NCI-H2107 (cell line): ENCODE data around the gene PLIN5.
"Not testable (repeated sequence)": the region's sequence is repeated elsewhere in the genome, so short reads cannot be mapped to it uniquely, and the experiment has no call there.

ENCODE experiments used
- DNase-seq: peaks from one replicate; lab custom pipeline; 2025; lab: John Stamatoyannopoulos, UW

The PLIN5 gene

GRCh38 chr19:4567584-4568071, 32.6 kb upstream of the PLIN5 start:
- no peak for DNase-seq

- DNase-seq = no peak
Observed at GRCh38 chr19:4566402-4567051, 31.5 kb upstream of the PLIN5 start.

DNA sequence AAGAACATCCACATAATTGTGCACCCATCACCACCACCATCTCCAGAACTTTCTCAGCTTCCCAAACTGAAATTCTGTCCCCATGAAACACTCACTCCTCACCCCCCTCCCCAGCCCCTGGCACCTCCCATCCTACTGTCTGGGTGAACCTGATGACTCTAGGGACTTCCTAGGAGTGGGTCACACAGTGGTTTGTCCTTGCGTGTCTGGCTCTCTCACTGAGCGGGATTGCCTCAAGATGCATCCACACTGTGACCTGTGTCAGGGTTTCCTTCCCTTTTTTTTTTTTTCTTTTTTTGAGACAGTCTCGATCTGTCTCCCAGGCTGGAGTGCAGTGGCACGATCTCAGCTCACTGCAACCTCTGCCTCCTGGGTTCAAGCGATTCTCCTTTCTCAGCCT, 28.5 kb upstream of the PLIN5 start:
- DNase-seq = not testable (repeated sequence)

- not testable (repeated sequence) for DNase-seq
Observed at GRCh38 chr19:4562085-4562484, 27.1 kb upstream of the PLIN5 start.

- no peak for DNase-seq
Observed at GRCh38 chr19:4559569-4559968, 24.5 kb upstream of the PLIN5 start, which contains the start of gene SEMA6B. SEMA6B (minus strand) TSS chr19:4559684; CDS start chr19:4558457, 1,227 bp downstream.

DNA sequence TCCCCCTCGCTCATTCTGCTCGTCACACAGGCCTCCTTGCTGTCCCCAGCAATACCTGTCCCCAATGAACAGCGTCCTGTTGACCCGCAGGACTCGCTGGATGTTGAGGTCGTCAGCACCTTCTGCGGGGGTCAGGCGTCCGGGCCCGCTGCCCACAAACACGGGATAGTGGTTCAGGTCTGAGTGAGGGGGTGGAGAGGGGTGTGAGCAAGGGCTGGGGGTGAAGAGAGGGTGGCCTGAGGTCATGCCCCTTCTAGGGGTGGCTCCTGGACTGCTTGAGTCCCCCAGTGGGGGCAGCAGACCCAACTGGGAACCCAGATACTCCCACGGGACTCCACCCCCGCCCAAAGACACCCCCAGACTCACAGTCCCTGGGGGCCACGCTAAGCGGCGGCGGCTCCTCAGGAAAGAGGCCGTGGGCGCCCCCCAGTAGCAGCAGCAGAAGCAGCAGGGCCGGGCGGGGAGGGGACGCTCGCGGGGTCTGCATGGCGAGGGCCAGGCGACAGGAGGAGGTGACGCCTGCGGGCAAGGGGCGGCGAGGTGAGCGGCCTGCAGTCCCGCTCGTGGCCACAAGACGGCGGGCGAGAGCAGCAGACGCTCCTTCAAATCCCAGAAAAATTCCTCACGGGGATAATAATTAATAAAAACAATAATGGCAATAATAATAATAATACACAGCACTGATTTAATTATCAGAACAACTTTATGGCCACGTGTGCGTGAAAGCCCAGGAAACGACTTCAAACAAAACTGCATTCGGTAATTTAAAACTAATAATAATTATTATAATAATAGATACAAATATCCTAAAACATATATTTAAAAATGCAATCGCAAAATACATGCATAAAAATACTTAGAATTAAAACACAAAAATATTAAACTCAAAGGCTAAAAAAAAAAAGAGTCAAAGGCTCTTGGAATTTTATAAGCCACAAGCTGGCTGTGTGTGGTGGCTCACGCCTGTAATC, 23.2 kb upstream of the PLIN5 start:
- no peak for DNase-seq

DNA sequence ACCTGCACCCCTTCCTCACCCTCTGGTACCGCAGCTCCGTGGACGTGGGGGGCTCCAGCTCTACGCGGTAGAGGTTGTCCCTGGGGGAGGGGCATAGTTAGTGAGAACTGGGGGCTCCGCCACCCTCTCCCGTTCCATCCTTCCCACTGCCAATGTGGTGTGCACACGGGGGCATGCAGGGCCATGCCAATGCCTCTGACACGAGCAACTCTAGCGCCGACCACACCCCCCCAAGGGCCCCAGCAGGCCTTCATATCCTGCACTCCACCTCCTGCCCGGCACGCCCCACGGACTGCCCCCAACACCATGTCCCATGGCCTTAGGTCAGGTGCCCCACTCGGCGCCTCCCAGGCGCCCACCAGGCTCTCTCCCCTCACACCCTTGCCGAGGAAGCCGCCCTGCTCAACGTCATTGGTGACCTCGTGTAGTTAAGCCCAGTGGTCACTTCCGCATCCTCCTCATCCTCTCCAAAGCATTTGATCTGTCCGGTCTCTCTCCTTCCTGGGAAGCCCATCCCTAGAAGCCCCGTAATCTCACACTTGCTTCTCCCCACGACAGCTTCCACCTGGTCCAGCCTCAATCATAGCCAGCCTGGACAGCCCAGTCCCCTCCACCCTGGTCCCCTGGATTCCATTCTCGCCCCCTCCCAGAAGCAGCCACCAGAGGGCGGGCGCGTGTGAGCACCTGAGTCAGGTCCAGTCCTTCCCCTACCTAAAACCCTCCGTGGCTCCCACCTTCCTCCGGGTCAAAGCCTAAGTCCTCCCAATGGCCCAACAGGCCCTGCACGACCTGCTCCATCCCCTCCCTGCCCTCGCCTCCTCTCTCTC, 22.3 kb upstream of the PLIN5 start:
- DNase-seq = no peak

DNA sequence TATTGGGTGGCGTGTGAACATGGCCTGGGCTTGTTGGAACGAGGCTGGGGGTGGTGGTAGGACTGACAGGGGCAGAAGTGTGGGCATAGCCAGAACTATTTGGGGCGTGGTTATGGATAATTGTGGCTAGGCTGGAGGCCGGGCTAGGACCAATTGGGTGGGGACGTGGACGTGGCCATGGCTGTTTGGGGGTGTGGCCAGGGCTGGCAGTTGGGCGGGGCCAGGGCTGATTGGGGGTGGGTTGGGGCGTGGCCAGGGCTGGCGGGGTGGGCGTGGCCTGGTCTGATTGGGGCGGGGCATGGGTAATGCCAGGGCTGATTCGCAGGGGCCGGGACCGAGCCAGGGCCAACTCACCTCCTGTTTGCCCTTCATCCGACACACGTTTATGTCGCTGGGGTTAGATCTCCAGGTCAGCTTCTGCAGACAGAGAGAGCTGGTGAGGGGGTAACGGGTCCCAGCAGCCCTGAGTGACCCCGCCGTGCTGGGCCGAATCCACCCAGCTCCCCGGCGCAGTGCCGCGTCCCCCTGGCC, 21.6 kb upstream of the PLIN5 start:
- no peak for DNase-seq

DNA sequence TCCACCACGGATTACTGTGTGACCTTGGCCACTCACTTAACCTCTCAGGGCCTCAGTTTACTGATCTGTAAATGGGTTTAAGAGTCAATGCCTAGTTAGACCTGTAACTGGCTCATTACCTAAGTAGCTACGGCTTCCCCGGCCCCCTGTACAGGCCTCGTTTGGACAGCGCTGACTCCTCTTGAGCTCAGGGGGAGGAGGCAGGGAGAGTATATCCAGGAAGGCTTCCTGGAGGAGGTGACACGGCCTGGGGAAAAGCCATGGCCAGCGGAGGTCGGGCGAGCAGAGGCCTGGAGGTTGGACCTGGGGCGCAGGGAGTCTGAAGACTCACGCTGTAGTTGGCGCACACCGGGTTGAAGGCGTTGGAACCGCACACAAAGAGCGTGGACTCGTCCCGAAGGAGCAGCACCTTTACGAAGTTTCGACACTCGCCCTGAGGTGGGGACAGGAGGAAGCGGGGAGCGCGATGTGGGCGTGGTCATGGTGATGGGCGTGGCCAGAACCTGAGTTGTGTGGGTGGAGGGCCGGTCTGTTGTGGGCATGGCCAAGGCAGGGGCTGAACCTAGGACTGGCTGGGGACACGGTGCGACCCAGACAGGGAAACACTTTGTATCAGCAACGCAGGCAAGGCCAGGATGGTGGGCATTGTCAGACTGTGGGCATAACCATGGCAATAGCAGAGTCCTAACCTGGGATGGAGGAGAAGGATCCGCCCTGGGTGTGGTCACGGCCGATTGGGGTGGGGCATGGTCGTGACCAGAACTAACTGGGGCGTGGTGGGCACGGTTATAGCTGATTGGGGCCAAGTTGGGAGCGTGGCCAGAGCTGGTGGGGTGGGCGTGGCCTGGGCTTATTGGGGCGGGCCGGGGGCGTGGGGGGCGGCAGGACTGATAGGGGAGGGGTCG, 20.9 kb upstream of the PLIN5 start:
- DNase-seq = no peak

DNA sequence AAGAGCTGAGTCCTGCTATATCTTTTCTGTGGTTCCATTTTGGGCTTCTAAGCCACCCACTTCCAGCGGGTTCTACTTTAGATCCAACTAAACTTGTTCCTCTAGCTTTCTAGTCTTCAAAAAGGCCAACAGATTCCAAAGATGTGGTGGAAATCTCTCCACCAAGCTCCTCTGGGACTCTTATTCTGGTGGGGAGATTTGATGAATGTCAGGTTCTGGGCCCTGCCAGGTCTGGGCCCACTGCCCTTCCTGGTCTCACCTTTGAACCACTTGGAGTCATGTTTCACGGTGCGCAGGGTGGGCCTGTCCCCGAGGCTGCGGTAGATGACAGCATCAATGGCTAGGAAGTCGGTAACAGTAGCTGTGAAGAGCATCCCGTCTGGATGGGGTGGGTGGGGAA, 19.7 kb upstream of the PLIN5 start:
- no peak for DNase-seq

- no peak for DNase-seq
Observed at GRCh38 chr19:4553775-4554174, 18.8 kb upstream of the PLIN5 start.

GRCh38 chr19:4553092-4553695, 18.2 kb upstream of the PLIN5 start:
- DNase-seq = no peak

GRCh38 chr19:4552525-4552819, 17.4 kb upstream of the PLIN5 start:
- no peak for DNase-seq

DNA sequence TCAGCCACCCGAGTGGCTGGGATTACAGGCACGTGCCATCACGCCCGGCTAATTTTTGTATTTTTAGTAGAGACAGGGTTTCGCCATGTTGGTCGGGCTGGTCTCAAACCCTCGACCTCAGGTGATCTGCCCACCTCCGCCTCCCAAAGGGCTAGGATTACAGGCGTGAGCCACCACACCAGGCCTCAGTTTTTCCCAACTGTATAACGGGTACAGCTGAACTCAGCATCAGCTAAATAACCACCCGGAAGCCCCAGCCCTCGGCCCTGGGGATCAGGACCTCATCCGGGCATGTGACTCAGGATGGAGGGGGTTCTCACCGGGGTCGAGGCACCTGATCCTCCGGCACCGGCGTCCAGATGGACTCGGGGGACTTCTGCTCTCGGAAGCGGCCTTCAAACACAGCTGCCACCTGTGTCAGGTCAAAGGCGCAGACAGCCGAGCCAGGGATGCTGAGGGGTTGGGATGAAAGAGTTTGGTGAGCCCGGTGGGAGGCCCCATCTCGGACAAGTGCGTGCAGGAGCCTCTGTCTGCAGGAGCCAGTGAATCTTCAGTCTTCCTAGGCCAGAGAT, 15.5 kb upstream of the PLIN5 start:
- no peak for DNase-seq

DNA sequence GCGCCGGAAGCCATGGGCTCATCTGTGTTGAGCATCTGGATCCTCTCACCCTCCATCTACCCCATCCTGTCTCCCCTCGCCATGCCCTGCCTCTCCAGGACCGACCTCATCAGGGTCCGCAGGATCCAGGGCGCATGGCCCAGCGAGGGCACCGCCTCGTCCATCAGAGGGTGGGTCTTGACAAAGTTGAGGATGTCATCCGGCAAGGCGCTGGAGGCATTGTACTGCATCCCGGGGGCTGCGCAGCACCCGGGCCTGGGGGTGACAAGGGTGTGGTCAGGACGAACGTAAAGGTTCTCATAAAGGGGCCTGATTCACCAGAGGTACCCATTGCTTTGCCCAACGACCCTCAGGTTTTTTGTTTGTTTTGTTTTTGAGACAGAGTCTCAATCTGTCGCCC, 15.0 kb upstream of the PLIN5 start:
- no peak for DNase-seq

DNA sequence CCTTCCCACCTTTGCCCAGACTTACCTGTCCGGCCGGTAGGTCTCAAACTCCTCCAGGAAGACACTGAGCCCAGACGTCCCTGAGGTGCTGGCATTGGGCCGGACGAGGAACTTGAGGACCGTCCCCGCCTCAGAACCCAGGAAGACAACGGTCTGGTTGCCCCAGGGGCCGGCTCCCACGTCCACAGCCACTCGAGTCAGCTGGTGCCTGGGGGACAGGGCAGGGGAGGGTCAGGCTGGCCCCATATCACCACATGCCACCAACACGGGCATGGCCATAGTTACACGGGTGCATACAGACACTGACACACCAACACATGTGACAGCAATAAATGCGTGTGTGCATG, 13.2 kb upstream of the PLIN5 start:
- DNase-seq = no peak

DNA sequence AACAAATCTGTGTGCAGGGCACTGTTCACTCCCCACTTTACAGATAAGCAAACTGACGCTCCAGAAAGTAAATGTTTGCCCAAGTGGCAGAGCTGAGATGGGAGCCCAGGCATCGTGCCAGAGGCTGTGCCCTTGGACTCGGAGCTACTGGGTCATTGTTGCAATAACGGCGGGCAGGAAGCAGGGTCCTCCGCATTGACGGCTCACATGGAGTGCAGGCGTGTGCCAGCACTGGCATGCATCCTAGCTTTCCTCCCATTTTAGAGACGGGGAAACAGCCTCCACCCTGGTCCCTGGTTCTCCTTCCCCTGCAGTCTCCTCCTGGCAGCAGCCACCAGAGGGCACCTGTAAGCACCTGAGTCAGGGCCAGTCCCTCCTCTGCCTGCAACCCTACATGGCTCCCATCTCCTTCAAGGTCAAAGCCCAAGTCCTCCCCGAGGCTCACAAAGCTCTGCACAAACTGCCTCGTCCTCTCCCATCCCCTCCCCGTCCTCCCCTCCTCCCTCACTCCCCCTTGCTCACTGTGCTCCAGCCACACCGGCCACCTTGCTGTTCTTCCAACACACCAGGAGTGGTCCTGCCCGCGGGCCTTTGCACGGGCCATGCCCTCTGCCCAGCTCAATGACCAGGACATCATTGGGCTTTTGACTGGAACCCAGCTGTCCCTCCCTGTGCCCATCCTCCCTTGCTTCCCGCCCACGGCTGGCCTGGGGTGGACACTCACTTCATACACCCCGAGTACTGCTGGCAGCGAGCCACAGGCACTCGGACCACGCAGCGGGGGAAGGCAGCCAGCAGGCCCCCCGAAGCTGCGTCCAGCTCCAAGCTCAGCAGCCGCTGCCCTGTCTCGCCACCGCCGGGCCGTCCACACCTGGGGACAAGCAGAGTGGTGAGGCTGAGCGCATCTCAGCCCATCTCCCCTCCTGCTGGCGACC, 12.5 kb upstream of the PLIN5 start:
- DNase-seq = no peak

- DNase-seq = no peak
Observed at GRCh38 chr19:4543842-4544647, 9.0 kb upstream of the PLIN5 start.
